ENCODE measurements around the gene VSTM2B. TPM values are rescaled to one million over a fixed set of nuclear protein-coding genes. Genes with fewer than 3 reads are reported as not detected.
A peak's percentile ranks its signal among the peaks of the same experiment; 100 is the strongest.

VSTM2B gene
- polyA plus RNA-seq, 4 donors: 0.04 to 6.9 TPM; not detected in 2

GRCh38 chr19:29546583-29547190 lies 20.9 kb downstream of the VSTM2B start:
- Histone ChIP-seq H3K27me3 (ENCODE audit: control insufficient read depth in 3 of 3, insufficient read depth in 3 of 3, low read length in 3 of 3) (peaks cover 0 to 2% (median 0%) of the 10 kb centered on the region in 3 donors), H3K27ac (ENCODE audit: low read depth in 1 of 3, low read length in 2 of 3) (peak overlapping the region in 1 of 3 donors; percentile 61), H3K9me3 (ENCODE audit: control insufficient read depth in 2 of 2, insufficient read depth in 1 of 2, low read depth in 1 of 2, low read length in 1 of 2) (no peaks in the 10 kb centered on the region), H3K36me3 (ENCODE audit: control insufficient read depth in 3 of 3, insufficient read depth in 2 of 3, low read depth in 1 of 3, low read length in 3 of 3) (peaks cover 0 to under 1% (median 0%) of the 10 kb centered on the region in 3 donors), H3K4me1 (ENCODE audit: control insufficient read depth in 3 of 3, insufficient read depth in 2 of 3, low read depth in 1 of 3, low read length in 2 of 3) (peaks cover 0 to 32% (median 0%) of the 10 kb centered on the region in 3 donors), H3K4me3 (ENCODE audit: low read depth in 1 of 3, low read length in 3 of 3) (no peak overlapping the region)
- WGBS, 3 donors: 11 to 32% (median 26%) methylated on average over 10 of the region's 10 CpGs
- DNase-seq: peak in 1 of 2 donors; percentile 91
- no peak for FAIRE-seq

GRCh38 chr19:29547361-29547960 lies 21.7 kb downstream of the VSTM2B start:
- Histone ChIP-seq H3K4me3 (ENCODE audit: low read depth in 1 of 3, low read length in 3 of 3) (no peak overlapping the region), H3K27ac (ENCODE audit: low read depth in 1 of 3, low read length in 2 of 3) (peak overlapping the region in 1 of 3 donors; percentile 61), H3K36me3 (ENCODE audit: control insufficient read depth in 3 of 3, insufficient read depth in 2 of 3, low read depth in 1 of 3, low read length in 3 of 3) (peaks cover 0 to 4% (median 0%) of the 10 kb centered on the region in 3 donors), H3K27me3 (ENCODE audit: control insufficient read depth in 3 of 3, insufficient read depth in 3 of 3, low read length in 3 of 3) (peaks cover 0 to 2% (median 0%) of the 10 kb centered on the region in 3 donors), H3K9me3 (ENCODE audit: control insufficient read depth in 2 of 2, insufficient read depth in 1 of 2, low read depth in 1 of 2, low read length in 1 of 2) (peaks cover 0 to under 1% of the 10 kb centered on the region in 2 donors), H3K4me1 (ENCODE audit: control insufficient read depth in 3 of 3, insufficient read depth in 2 of 3, low read depth in 1 of 3, low read length in 2 of 3) (peaks cover 0 to 32% (median 0%) of the 10 kb centered on the region in 3 donors)
- DNase-seq: peak in 1 of 2 donors; percentile 54
- no peak for FAIRE-seq
- 72 to 81% (median 78%) methylated on average over 7 of the region's 7 CpGs for WGBS, 3 donors

GRCh38 chr19:29547981-29548380 lies 22.2 kb downstream of the VSTM2B start:
- Histone ChIP-seq H3K4me3 (ENCODE audit: low read depth in 1 of 3, low read length in 3 of 3) (no peak overlapping the region), H3K36me3 (ENCODE audit: control insufficient read depth in 3 of 3, insufficient read depth in 2 of 3, low read depth in 1 of 3, low read length in 3 of 3) (peaks cover 0 to 7% (median 0%) of the 10 kb centered on the region in 3 donors), H3K27ac (ENCODE audit: low read depth in 1 of 3, low read length in 2 of 3) (peak overlapping the region in 1 of 3 donors; percentile 37), H3K4me1 (ENCODE audit: control insufficient read depth in 3 of 3, insufficient read depth in 2 of 3, low read depth in 1 of 3, low read length in 2 of 3) (peaks cover 0 to 32% (median 0%) of the 10 kb centered on the region in 3 donors), H3K9me3 (ENCODE audit: control insufficient read depth in 2 of 2, insufficient read depth in 1 of 2, low read depth in 1 of 2, low read length in 1 of 2) (peaks cover 0 to 5% of the 10 kb centered on the region in 2 donors), H3K27me3 (ENCODE audit: control insufficient read depth in 3 of 3, insufficient read depth in 3 of 3, low read length in 3 of 3) (peaks cover 0 to 2% (median 0%) of the 10 kb centered on the region in 3 donors)
- WGBS, 3 donors: 68 to 74% (median 70%) methylated on average over 8 of the region's 8 CpGs
- FAIRE-seq (no peak), DNase-seq (no peak)

- Histone ChIP-seq H3K4me1 (ENCODE audit: control insufficient read depth in 3 of 3, insufficient read depth in 2 of 3, low read depth in 1 of 3, low read length in 2 of 3) (peaks cover 0 to 32% (median 0%) of the 10 kb centered on the region in 3 donors), H3K27me3 (ENCODE audit: control insufficient read depth in 3 of 3, insufficient read depth in 3 of 3, low read length in 3 of 3) (peaks cover 0 to 2% (median 0%) of the 10 kb centered on the region in 3 donors), H3K4me3 (ENCODE audit: low read depth in 1 of 3, low read length in 3 of 3) (no peak overlapping the region), H3K27ac (ENCODE audit: low read depth in 1 of 3, low read length in 2 of 3) (no peak overlapping the region), H3K36me3 (ENCODE audit: control insufficient read depth in 3 of 3, insufficient read depth in 2 of 3, low read depth in 1 of 3, low read length in 3 of 3) (peaks cover 0 to 9% (median 0%) of the 10 kb centered on the region in 3 donors), H3K9me3 (ENCODE audit: control insufficient read depth in 2 of 2, insufficient read depth in 1 of 2, low read depth in 1 of 2, low read length in 1 of 2) (peaks cover 0 to 10% of the 10 kb centered on the region in 2 donors)
- no peak for FAIRE-seq
- DNase-seq: peak in 1 of 2 donors; percentile 15
- 62 to 69% (median 63%) methylated on average over 9 of the region's 9 CpGs for WGBS, 3 donors
These were observed 22.8 kb downstream of the VSTM2B start for GRCh38 chr19:29548483-29549085.

DNA sequence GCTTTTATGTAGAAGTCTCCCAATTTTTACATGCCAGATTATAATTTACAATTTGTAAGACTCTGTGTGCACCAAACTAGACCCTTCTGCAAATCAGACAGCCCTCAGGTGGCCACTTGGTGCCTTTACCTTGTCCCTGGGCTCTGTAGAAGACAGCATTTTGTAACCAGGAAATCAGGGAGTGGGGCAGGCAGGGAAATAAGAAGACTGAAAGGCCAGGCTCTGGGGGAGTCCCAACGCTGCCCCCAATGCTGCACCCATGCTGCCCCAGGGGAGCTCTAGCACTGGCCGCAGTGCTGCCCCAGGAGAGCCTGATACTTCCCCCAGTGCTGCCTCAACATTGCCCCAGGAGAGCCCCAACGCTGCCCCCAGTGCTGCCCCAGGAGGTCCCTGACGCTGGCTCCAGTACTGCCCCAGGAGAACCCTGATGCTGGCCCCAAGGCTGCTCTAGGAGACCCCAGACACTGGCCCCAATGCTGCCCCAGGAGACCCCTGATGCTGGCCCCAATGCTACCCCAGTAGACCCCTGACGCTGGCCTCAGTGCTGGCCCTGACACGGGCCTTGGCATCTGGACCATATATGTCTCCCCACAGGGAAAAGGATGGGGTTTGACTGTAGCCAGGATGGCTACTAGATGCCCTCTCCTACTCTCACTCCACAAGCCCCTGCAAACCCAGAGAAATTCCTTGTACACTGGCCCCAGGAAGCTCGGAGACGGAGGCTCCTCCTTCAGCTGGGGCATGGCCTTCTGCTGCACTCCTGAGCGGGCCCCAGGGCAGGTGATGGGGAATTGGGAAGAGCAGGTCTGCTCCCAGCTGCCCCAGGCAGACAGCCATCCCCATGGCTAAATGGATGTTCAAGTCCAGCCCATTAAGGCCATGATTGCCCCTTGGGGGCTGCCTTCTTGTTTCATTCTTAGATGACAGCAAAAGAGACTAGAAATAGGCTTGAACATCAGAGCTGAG lies 23.6 kb downstream of the VSTM2B start:
- Histone ChIP-seq H3K4me3 (ENCODE audit: low read depth in 1 of 3, low read length in 3 of 3) (no peak overlapping the region), H3K9me3 (ENCODE audit: control insufficient read depth in 2 of 2, insufficient read depth in 1 of 2, low read depth in 1 of 2, low read length in 1 of 2) (peaks cover 0 to 15% of the 10 kb centered on the region in 2 donors), H3K4me1 (ENCODE audit: control insufficient read depth in 3 of 3, insufficient read depth in 2 of 3, low read depth in 1 of 3, low read length in 2 of 3) (peaks cover 0 to 32% (median 0%) of the 10 kb centered on the region in 3 donors), H3K36me3 (ENCODE audit: control insufficient read depth in 3 of 3, insufficient read depth in 2 of 3, low read depth in 1 of 3, low read length in 3 of 3) (peaks cover 0 to 9% (median 0%) of the 10 kb centered on the region in 3 donors), H3K27ac (ENCODE audit: low read depth in 1 of 3, low read length in 2 of 3) (no peak overlapping the region), H3K27me3 (ENCODE audit: control insufficient read depth in 3 of 3, insufficient read depth in 3 of 3, low read length in 3 of 3) (peaks cover 0 to 2% (median 0%) of the 10 kb centered on the region in 3 donors)
- no peak for DNase-seq
- no peak for FAIRE-seq
- 72 to 77% (median 73%) methylated on average over 9 of the region's 9 CpGs for WGBS, 3 donors

- 71 to 79% (median 71%) methylated on average over 5 of the region's 5 CpGs for WGBS, 3 donors
- Histone ChIP-seq H3K27me3 (ENCODE audit: control insufficient read depth in 3 of 3, insufficient read depth in 3 of 3, low read length in 3 of 3) (peaks cover 0 to 2% (median 0%) of the 10 kb centered on the region in 3 donors), H3K36me3 (ENCODE audit: control insufficient read depth in 3 of 3, insufficient read depth in 2 of 3, low read depth in 1 of 3, low read length in 3 of 3) (peaks cover 0 to 9% (median 0%) of the 10 kb centered on the region in 3 donors), H3K27ac (ENCODE audit: low read depth in 1 of 3, low read length in 2 of 3) (no peak overlapping the region), H3K4me3 (ENCODE audit: low read depth in 1 of 3, low read length in 3 of 3) (no peak overlapping the region), H3K9me3 (ENCODE audit: control insufficient read depth in 2 of 2, insufficient read depth in 1 of 2, low read depth in 1 of 2, low read length in 1 of 2) (peaks cover 0 to 15% of the 10 kb centered on the region in 2 donors), H3K4me1 (ENCODE audit: control insufficient read depth in 3 of 3, insufficient read depth in 2 of 3, low read depth in 1 of 3, low read length in 2 of 3) (peaks cover 0 to 29% (median 0%) of the 10 kb centered on the region in 3 donors)
- FAIRE-seq (no peak), DNase-seq (no peak)
These were observed 25.1 kb downstream of the VSTM2B start for GRCh38 chr19:29550896-29551295.

DNA sequence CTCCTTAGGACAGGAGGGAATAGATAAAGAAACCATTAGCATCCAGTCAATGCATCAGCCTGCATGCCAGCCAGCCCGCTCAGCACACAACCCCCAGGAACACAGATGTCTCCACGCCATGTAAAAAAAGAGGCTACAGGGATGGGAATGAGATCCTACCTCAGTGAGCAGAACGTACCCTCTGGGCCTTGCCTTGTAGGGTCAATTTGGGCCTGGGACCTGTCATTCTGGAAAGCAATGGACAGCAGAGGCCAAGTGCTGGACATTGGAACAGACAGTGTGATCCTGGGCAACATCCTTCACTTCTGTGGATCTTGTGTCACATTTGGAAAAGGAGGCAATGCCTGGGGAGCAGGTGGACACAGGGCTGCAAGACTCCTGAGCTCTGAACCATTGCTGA lies 26.0 kb downstream of the VSTM2B start:
- Histone ChIP-seq H3K4me3 (ENCODE audit: low read depth in 1 of 3, low read length in 3 of 3) (no peak overlapping the region), H3K27ac (ENCODE audit: low read depth in 1 of 3, low read length in 2 of 3) (no peak overlapping the region), H3K9me3 (ENCODE audit: control insufficient read depth in 2 of 2, insufficient read depth in 1 of 2, low read depth in 1 of 2, low read length in 1 of 2) (peaks cover 0 to 15% of the 10 kb centered on the region in 2 donors), H3K36me3 (ENCODE audit: control insufficient read depth in 3 of 3, insufficient read depth in 2 of 3, low read depth in 1 of 3, low read length in 3 of 3) (peaks cover 0 to 9% (median 0%) of the 10 kb centered on the region in 3 donors), H3K27me3 (ENCODE audit: control insufficient read depth in 3 of 3, insufficient read depth in 3 of 3, low read length in 3 of 3) (peaks cover 0 to 2% (median 0%) of the 10 kb centered on the region in 3 donors), H3K4me1 (ENCODE audit: control insufficient read depth in 3 of 3, insufficient read depth in 2 of 3, low read depth in 1 of 3, low read length in 2 of 3) (peaks cover 0 to 20% (median 0%) of the 10 kb centered on the region in 3 donors)
- no peak for DNase-seq
- no peak for FAIRE-seq
- WGBS, 3 donors: 76 to 87% (median 86%) methylated on average over 3 of the region's 3 CpGs

Measured in small intestine (tissue), 7 donors.